HG02885 (cell line): ENCODE data around the gene SBNO2.
A peak's percentile ranks its signal among the peaks of the same experiment; 100 is the strongest.
"Not testable (repeated sequence)": the region's sequence is repeated elsewhere in the genome, so short reads cannot be mapped to it uniquely, and the experiment has no call there.

Source experiments
- ATAC-seq: cut with Tn5 transposase; IDR thresholded peaks from one replicate; pipeline ENCODE4 v1.9.1; 2021; ENCODE audit warnings: mild to moderate bottlenecking; ENCODE audit not compliant: unreplicated experiment, poor library complexity

SBNO2 gene

DNA sequence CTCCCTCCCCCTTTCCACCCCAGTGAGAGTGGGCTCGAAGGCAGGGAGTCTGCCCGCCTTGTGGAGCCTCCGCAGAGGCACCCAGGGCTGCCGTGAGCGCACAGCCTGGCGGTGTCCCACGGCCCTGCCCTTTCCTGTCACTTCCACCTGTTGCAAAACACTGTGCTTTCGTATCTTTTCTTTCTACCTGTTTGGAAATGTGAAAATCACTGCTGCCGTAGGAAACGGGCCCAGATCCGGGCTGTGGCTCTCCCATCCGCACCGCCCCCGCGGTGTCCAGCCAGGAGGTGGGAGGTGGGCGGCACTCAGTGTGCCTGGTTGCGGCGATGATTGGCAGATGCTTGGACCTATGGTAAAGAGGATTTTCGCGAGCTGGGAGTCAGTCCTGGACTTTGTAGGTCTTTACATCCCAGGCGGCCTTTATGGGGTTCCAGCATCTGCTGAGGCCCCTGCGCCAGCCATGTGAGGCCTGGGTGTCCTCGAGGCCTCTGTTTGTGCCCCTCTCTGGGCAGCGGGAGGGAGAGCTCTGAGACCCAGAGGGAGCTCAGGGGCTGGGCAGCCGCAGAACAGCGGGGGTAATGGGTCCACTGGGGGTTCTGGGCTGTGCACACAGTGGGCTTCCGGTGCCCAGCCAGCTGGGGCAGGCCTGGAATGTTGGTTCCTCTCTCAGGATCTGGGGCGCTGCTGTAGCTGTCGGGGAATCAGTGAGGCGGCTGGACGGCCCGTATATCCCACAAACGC, 37.6 kb upstream of the SBNO2 start:
- ATAC-seq, result no peak

DNA sequence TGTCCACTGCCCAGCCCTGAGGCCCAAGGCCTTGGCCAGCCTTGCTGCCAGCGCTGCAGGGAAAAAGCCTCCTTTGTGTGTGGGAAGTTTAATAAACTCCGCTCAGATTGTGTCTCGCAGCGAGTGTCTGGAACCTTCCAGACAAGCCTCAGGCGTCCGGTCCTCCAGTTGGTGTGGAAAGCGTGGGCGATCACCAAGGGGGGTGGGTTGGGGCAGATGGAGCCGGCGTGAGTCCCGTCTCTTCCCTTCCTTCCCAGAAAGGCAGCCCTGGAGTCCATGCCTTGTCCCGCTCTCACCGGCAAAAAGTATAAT, 36.1 kb upstream of the SBNO2 start:
- no peak for ATAC-seq

DNA sequence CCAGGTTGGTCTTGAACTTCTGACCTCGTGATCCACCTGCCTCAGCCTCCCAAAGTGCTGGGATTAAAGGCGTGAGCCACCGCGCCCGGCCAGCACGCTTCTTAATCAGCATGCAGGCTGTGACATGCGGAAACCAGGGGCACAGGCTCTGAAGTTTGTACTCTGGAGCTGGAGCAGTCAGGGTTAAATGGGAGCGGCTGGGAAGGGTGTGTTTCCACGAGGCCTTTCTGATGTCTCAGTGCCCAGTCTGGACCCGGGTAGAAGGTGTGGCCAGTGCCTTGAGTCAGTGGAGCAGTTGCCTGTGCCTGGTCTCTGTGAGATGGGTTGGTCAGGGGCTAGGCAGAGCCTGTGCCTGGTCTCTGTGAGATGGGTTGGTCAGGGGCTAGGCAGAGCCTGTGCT, 34.8 kb upstream of the SBNO2 start:
- ATAC-seq, result not testable (repeated sequence)

DNA sequence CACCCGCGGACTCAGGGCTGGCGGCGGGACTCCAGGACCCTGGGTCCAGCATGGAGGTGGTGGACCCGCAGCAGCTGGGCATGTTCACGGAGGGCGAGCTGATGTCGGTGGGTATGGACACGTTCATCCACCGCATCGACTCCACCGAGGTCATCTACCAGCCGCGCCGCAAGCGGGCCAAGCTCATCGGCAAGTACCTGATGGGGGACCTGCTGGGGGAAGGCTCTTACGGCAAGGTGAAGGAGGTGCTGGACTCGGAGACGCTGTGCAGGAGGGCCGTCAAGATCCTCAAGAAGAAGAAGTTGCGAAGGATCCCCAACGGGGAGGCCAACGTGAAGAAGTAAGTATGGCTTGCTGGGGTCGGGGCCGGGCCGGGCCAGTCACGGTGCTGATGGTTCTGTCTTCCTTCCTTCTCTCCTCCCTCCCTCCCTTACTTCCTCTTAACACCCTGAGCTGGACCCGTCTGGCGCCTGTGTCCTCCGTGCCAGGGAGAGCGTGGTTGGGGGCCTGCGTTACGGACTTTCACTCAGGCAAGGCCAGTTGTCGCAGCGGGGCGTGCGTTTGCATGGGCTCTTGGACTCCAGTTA, 32.9 kb upstream of the SBNO2 start:
- ATAC-seq, result no peak

DNA sequence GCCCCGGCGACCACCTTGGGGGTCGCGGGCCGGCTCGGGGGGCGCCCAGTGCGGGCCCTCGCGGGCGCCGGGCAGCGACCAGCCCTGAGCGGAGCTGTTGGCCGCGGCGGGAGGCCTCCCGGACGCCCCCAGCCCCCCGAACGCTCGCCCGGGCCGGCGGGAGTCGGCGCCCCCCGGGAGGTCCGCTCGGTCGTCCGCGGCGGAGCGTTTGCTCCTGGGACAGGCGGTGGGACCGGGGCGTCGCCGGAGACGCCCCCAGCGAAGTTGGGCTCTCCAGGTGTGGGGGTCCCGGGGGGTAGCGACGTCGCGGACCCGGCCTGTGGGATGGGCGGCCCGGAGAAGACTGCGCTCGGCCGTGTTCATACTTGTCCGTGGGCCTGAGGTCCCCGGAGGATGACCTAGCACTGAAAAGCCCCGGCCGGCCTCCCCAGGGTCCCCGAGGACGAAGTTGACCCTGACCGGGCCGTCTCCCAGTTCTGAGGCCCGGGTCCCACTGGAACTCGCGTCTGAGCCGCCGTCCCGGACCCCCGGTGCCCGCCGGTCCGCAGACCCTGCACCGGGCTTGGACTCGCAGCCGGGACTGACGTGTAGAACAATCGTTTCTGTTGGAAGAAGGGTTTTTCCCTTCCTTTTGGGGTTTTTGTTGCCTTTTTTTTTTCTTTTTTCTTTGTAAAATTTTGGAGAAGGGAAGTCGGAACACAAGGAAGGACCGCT, 32.2 kb upstream of the SBNO2 start:
- no peak for ATAC-seq

DNA sequence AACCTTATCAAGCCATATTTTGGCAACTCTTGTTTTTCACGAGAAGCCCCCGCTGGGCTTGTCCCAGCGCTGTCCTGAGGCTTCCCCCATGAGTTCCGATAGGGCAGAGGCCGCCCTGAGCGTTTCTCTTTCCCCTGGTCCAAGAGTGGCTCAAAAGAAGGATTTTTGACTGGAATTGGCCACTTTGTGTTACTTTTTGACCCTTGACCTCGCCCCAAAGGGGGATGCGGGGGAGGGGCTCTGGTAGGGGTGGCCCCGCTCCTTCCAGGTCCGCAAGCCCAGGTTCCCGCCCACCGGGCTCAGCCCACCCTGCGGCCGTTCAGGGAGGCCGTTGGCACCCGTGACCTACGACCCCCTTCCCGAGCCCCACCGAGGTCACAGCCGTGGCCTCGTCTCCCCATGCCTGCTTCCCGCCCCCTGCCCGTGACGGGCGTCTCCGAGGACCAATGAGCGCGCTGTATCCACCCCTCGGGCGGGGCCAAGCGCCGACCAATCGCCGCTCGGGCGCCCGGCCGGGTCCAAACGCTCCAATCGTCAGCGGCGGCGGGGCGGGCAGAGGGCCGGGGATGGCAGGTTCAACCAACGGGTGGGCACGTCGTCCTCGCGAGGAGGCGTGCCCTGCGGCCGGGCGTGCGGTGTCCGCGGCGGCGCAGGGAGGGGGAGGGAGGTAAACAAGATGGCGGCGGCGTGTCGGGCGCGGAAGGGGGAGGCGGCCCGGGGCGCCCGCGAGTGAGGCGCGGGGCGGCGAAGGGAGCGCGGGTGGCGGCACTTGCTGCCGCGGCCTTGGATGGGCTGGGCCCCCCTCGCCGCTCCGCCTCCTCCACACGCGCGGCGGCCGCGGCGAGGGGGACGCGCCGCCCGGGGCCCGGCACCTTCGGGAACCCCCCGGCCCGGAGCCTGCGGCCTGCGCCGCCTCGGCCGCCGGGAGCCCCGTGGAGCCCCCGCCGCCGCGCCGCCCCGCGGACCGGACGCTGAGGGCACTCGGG, 31.3 kb upstream of the SBNO2 start, which contains the start of gene STK11:
STK11 (plus strand) TSS at position 665 of the 986 bp plus-strand sequence. CDS start 1,136 bp downstream, outside the sequence.
- peak; percentile 88 for ATAC-seq

DNA sequence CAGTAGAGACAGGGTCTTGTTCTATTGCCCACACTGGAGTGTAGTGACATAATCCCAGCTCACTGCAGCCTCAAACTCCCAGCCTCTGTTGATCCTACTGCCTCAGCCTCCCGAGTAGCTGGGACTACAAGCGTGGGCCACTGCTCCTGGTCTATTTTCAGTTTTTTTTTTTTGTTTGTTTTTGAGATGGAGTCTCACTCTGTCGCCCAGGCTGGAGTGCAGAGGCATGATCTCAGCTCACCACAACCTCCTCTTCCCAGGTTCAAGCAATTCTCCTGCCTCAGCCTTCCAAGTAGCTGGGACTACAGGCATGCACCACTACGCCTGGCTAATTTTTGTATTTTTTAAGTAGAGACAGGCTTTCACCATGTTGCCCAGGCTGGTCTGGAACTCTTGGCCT, 26.5 kb upstream of the SBNO2 start:
- not testable (repeated sequence) for ATAC-seq

DNA sequence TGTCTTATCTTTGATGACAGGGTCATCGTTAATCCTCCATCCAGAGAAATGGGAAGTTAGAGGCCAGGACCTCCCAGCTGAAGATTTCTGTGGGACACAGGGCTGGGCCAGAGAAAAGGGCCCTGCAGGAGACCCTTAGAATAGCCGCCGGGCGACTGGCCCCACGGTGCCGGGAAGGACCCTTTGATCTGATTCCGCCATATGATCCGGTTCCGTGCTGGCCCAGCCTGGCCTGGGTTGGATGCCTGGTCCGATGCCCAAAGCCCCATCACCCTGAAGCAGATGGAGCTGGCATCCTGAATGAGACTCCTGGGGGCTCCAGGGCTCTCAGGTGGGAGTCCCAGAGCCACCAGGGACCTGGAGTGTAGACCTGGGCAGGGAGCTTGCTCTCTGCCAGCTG, 25.5 kb upstream of the SBNO2 start:
- ATAC-seq, result no peak

DNA sequence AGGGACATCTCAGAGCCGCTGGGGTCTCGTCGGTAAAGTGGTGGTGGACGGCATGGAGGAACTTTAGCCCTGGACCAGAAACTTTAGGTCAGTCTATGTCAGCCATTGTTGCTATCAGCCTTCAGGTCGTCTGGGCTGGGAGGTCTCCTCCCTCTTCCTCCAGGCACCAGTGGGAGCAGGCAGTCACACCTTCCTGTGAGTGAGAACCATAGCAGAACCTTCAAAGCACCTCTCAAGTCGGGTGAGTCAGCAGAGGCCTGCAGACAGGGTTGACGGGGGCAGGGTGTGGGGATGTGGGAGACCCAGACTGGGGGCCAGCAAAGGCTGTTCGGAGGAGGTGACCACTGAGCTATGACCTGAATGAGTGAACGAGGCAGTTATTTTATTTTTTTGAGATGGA, 15.4 kb upstream of the SBNO2 start:
- no peak for ATAC-seq

DNA sequence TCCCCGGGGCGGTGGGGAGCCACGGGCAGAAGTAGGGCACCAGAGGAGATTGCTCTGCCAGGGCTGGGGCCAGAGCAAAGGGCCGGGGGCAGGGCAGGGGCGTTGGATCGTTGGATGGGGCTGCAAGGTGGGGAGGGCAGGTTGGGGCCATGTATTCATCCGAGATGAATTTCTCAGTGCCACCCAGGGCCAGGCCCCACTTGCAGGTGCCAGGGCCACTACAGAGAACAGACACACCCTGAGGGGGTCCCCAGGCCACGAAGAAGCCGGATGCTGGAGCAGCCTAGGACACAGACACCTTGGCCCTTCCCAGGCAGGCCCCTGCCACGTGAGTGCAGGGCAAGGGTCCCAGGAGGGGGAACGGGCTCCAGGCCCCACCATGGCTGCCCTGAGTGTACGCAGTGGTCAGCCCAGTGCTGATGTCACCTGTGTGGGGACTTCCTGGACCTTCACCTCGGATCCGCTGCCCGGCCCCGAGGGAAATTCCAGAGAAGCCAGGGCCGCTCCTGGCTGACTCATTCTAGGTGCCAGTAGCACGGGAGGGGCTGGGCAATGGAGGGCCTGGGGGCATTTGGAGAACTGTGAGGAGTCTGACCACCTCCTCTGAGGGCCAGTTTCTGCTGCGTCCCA, 9.6 kb upstream of the SBNO2 start:
- ATAC-seq, result no peak

DNA sequence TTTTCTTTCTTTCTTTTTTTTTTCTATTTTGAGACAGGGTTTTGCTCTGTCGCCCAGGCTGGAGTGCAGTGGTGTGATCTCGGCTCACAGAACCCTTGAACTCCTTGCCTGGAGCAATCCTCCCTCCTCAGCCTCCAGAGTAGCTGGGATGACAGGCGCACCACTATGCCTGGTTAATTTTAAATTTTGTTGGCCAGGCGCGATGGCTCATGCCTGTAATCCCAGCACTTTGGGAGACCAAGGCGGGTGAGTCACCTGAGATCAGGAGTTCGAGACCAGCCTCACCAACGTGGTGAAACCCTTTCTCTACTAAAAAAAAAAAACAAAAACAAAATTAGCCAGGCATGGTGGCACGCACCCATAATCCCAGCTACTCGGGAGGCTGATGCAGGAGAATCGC, 8.7 kb upstream of the SBNO2 start:
- ATAC-seq, result no peak

DNA sequence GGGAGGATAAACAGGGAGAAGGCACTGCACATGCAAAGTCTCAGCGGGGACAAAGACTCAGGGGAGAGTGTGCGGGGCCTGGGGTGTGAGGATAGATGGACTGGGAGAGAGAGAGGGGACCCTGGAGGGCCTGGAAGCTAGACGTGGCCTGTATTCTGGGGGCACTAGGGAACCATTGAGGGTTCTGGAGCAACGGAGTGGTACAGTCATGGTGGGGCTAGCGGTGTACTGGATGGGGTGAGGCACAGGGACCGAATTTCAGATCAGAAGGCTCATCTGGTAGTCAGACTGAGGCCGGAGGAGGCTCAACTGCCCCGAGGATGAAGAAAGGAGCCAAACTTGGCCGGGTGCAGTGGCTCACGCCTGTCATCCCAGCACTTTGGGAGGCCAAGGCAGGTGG, 8.0 kb upstream of the SBNO2 start:
- no peak for ATAC-seq

DNA sequence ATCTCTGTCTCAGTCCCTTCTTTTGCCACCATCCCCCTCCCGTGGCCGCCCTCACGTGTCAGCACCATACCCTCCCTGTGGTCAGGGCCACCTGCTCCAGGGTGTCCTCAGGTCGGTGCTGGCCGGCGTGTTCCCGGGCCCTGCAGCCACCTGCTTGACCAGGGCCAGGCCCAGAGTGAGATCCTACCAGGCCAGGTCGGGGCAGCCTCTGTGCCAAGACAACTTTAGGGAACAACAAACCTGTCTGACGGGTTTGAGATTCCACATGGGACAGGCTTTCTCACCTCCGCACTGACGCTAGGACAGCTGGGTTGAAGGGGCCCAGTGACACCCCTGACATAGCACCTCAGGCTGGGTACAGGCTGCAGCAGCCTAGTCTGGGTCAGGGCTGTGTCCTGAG, 7.5 kb upstream of the SBNO2 start:
- ATAC-seq, result no peak

DNA sequence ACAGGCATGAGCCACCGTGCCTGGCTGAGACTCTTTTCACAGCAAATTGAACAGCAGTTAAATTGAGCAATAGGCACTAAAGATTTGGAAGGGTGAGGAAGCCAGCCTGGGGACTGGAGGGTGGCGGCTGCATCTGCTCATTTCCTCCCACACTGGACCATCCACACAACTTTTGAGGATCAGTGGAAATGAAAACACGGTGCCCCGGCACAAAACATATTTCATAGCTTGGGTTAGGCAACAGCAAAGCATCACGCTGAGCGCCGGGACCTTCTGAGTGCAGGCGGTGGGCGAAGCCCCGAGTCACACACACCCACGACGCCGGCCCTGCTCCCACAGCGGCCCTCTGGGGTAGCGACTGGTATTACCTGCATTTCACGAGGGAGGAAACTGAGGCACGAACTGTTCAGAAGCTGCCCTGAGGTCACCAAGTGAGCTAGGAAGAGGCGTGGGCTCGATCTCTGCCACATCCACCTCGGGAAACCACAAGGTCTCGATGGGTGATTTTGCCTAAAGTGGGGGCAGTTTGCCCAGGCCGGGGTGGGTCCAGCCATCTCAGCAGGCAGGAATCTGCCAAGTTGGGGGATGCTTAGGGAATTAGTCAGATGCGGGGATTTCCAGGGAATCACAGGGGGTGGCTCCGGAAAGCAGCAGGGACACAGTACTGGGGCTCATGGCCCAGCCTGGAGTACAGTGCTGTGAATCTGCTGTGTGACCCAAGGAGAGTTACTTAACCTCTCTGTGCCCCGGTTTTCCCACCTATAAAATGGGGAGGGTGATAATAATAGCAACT, 3.5 kb upstream of the SBNO2 start:
- ATAC-seq, result no peak

DNA sequence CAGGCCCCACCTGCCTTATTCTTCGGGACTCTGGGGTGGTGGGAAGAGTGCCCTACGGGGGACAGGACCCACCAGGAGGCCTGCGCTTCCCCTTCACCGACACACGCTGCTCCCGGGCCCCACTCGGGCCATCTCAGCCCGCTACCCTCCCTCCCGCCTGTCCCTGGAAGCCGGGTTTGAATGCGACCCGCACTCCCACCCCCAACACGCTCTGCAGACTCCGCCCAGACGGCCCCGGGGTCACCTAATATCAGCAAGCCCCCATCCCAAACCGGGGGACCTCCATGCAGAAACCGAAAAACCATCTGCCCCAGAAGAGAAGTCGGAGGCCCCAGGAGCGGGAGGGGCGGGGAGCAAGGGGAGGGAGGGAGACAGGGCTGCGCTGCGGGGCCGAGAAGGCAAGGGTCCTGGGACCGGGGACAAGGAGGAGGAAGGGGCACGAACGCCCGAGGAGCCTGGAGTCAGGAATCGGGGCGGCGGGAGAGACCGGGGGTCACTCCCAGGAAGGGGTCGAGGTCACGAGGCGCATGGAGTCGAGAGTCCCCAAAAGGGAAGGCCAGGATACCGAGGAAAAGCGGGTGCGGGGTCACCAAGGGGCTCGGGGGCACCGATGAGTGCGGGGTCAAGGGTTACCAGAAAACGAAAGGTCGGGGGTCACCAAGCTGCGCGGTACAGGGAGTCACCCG, 766 bp downstream of the SBNO2 start:
- no peak for ATAC-seq

DNA sequence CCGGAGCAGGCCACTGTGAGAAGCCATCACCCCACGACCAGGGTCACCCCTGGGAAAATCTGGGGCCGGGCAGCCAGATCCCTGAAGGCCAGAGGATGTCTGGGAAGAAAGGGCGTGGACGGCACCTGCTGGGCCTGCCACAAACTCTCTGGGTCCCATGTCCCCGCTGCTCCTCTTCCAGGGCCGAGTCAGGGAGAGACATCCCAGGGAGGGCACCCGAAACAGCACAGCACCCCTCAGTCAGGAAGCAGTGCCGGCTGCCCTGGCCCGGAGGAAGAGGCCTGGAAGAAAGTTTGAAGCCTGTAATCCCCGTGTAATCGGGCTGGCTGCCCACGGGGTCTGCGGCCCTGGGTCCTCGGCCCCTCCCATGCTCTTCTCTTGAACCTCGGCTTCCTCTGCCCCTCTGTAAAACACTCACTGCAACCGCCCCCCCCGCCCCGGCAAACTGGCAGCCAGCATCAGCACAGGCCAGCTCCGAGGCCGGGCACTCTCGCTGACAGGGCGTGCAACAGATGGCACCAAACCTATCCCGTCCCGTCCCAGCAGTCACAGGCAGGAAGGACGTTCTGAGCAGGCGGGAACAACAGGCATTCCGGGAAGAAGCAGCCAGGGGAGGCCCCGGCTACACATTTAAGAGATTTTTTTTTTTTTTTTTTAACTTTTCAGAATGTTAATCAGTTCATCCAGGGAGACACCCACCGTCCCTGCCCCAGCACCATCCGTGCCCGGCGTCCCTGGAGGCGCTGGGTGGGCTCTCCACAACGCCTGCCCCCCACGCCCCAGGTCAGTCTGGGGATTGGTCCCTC, 1.5 kb downstream of the SBNO2 start:
- no peak for ATAC-seq

DNA sequence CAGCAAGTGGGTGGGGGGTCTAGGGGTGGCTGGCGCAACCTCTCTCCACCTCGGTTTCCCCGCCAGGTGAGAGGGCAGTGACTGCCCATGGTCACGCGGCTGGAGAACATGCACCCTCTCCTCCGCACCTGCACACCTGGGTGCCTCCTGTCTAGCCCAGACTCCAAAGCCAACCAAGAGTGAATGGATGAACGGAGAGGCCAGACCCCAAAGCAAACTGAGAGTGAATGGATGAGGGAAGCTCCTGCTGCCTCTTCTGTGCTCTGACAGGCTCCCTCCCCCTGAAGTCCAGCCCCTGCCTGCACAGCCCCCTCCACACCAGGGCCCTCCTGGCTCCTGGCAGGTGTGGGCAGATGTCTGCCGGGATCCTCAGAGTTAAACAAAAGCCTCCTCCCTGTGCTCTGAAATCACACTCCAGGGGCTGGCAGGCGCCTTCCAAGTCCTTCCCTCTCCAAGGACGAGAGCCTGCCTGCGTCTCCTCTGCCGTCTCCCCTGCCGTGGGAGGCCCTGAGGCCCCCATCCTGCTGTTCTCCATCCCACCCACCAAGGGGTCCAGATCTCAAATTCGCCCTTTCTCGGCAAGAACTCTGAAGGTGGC, 2.2 kb downstream of the SBNO2 start:
- ATAC-seq, result no peak
